Fibroblast of lung (primary cell): Measurements from ENCODE around the gene SNN. TPM values are rescaled to one million over a fixed set of nuclear protein-coding genes. Genes with fewer than 3 reads are reported as not detected.
A peak's percentile ranks its signal among the peaks of the same experiment; 100 is the strongest.

ENCODE experiments used
- DNase-seq, 2 donors: peaks; one replicate each; pipeline versions ENCODE4 v3.0.0 to v3.0.0-alpha.2; 2010; ENCODE audit warnings: low read depth in 2 of 2
- H2AFZ ChIP-seq: 2 replicates; pipeline ENCODE4 v1.5.1; 2012; ENCODE audit warnings: low read length, control low read depth, inconsistent platforms
- H3K27ac ChIP-seq: 2 replicates; pipeline ENCODE4 v1.5.1; 2011; ENCODE audit warnings: low read length, control low read depth; ENCODE audit not compliant: insufficient read depth
- H3K27me3 ChIP-seq: 2 replicates; pipeline ENCODE4 v1.5.1; 2011; ENCODE audit warnings: mild to moderate bottlenecking, low read length; ENCODE audit not compliant: control insufficient read depth, insufficient read depth
- H3K36me3 ChIP-seq: 2 replicates; pipeline ENCODE4 v1.5.1; 2011; ENCODE audit warnings: low read length; ENCODE audit not compliant: control insufficient read depth, insufficient read depth
- H3K4me1 ChIP-seq: 2 replicates; pipeline ENCODE4 v1.5.1; 2011; ENCODE audit warnings: low read length; ENCODE audit not compliant: control insufficient read depth, insufficient read depth; ENCODE audit errors: extremely low read depth
- H3K4me2 ChIP-seq: 2 replicates; pipeline ENCODE4 v1.5.1; 2011; ENCODE audit warnings: low read length, control low read depth; ENCODE audit not compliant: insufficient read depth; ENCODE audit errors: extremely low read depth
- H3K4me3 ChIP-seq, 4 experiments: fragments of 200-600 bp in 1 of 4; sonication (generic) in 1 of 4; replicated peaks in 1 of 4; 2 replicates each; pipeline ENCODE4 v1.5.1; 2011 to 2016; ENCODE audit warnings: low read length in 4 of 4, low read depth in 3 of 4, mild to moderate bottlenecking in 3 of 4, control low read depth in 2 of 4, inconsistent platforms in 1 of 4, mixed read lengths in 1 of 4; ENCODE audit not compliant: insufficient read depth in 1 of 4; ENCODE audit errors: control extremely low read depth in 1 of 4
- H3K79me2 ChIP-seq: 2 replicates; pipeline ENCODE4 v1.5.1; 2012; ENCODE audit warnings: mild to moderate bottlenecking, low read length, inconsistent platforms; ENCODE audit not compliant: control insufficient read depth, insufficient read depth
- H3K9ac ChIP-seq: 2 replicates; pipeline ENCODE4 v1.5.1; 2011; ENCODE audit warnings: mild to moderate bottlenecking, low read length, control low read depth; ENCODE audit not compliant: insufficient read depth
- H3K9me3 ChIP-seq: 2 replicates; pipeline ENCODE4 v1.5.1; 2012; ENCODE audit warnings: low read depth, low read length; ENCODE audit not compliant: control insufficient read depth, insufficient read depth
- H4K20me1 ChIP-seq: 2 replicates; pipeline ENCODE4 v1.5.1; 2011; ENCODE audit warnings: low read length; ENCODE audit not compliant: control insufficient read depth, insufficient read depth; ENCODE audit errors: extremely low read depth
- CTCF ChIP-seq, 2 donors: IDR thresholded peaks in 1 of 2; conservative IDR thresholded peaks in 1 of 2; 1 replicate in 1 of 2; 2 replicates in 1 of 2; pipeline ENCODE4 v1.5.1; 2011 to 2012; ENCODE audit warnings: low read length in 2 of 2, control low read depth in 1 of 2, inconsistent platforms in 1 of 2, low read depth in 1 of 2, mild to moderate bottlenecking in 1 of 2
- EZH2 ChIP-seq: IDR thresholded peaks from 2 replicates; pipeline ENCODE4 v1.5.1; 2012; ENCODE audit warnings: low read length, control low read depth, mild to moderate bottlenecking; ENCODE audit errors: missing control alignments
- polyA plus RNA-seq, 2 donors: library from polyadenylated mRNA; depleted of rRNA in 1 of 2; stranded (reverse) in 1 of 2; unstranded in 1 of 2; fragments of >200 nt; gene quantifications; 2 replicates each; pipeline ENCODE4 v1.2.1, GENCODE V29; 2011 to 2012; ENCODE audit warnings: missing spikeins in 1 of 2
- total RNA-seq: library from RNA; depleted of rRNA; stranded (reverse); fragments of >200 nt; gene quantifications from 2 replicates; pipeline ENCODE4 v1.2.1, GENCODE V29; 2014

The SNN gene
- total and polyA plus RNA-seq, 2 donors (not counting 1 experiment from before 2014, with no cell fraction given), result 17.5 to 24.9 TPM

GRCh38 chr16:11669380-11670146, 1.3 kb downstream of the SNN start:
- peak overlapping the region; percentile 68 for H3K9ac ChIP-seq
- peak overlapping the region; percentile 66 for H3K4me2 ChIP-seq
- TF ChIP-seq EZH2 (no peak), CTCF (conservative IDR thresholded peaks at IDR 0.05 in 1 of 2, IDR thresholded peaks at IDR 0.05 in 1 of 2; ENCODE audit: low read depth in 1 of 2, low read length in 2 of 2) (no peak)
- peak in 1 of 2 donors; percentile 42 for DNase-seq
- no peaks in the 10 kb centered on the region for H3K9me3 ChIP-seq
- H3K36me3 ChIP-seq, result no peaks in the 10 kb centered on the region
- H4K20me1 ChIP-seq, result no peaks in the 10 kb centered on the region
- H3K27me3 ChIP-seq, result no peaks in the 10 kb centered on the region
- no peak overlapping the region for H2AFZ ChIP-seq
- H3K79me2 ChIP-seq, result peaks cover 9% of the 10 kb centered on the region
- peak overlapping the region; percentile 41 for H3K27ac ChIP-seq
- H3K4me3 ChIP-seq, result peak overlapping the region; percentile 46 to 80 (median 71)
- H3K4me1 ChIP-seq, result peaks cover 2% of the 10 kb centered on the region

GRCh38 chr16:11670171-11671131, 2.2 kb downstream of the SNN start:
- H2AFZ ChIP-seq, result no peak overlapping the region
- H3K9me3 ChIP-seq, result no peaks in the 10 kb centered on the region
- peak overlapping the region in 1 of 4 experiments; percentile 80 for H3K4me3 ChIP-seq
- H3K27me3 ChIP-seq, result no peaks in the 10 kb centered on the region
- H3K4me2 ChIP-seq, result peak overlapping the region; percentile 66
- H3K36me3 ChIP-seq, result no peaks in the 10 kb centered on the region
- H3K79me2 ChIP-seq, result peaks cover 9% of the 10 kb centered on the region
- H4K20me1 ChIP-seq, result no peaks in the 10 kb centered on the region
- DNase-seq, result no peak
- no peak overlapping the region for H3K27ac ChIP-seq
- peaks cover 7% of the 10 kb centered on the region for H3K4me1 ChIP-seq
- no peak for TF ChIP-seq EZH2
- no peak for TF ChIP-seq CTCF (conservative IDR thresholded peaks at IDR 0.05 in 1 of 2, IDR thresholded peaks at IDR 0.05 in 1 of 2; ENCODE audit: low read depth in 1 of 2, low read length in 2 of 2)
- no peak overlapping the region for H3K9ac ChIP-seq

GRCh38 chr16:11671271-11671670, 3.0 kb downstream of the SNN start:
- TF ChIP-seq CTCF (conservative IDR thresholded peaks at IDR 0.05 in 1 of 2, IDR thresholded peaks at IDR 0.05 in 1 of 2; ENCODE audit: low read depth in 1 of 2, low read length in 2 of 2) (no peak), EZH2 (no peak)
- Histone ChIP-seq H3K4me2 (no peak overlapping the region), H3K4me1 (peaks cover 7% of the 10 kb centered on the region), H3K9ac (no peak overlapping the region), H3K79me2 (peaks cover 9% of the 10 kb centered on the region), H3K27me3 (no peaks in the 10 kb centered on the region), H3K9me3 (no peaks in the 10 kb centered on the region), H3K27ac (no peak overlapping the region), H3K4me3 (no peak overlapping the region), H4K20me1 (no peaks in the 10 kb centered on the region), H3K36me3 (peaks cover 3% of the 10 kb centered on the region), H2AFZ (no peak overlapping the region)
- DNase-seq, result no peak
